ENCODE measurements around the gene FADS3.

FADS3 gene

DNA sequence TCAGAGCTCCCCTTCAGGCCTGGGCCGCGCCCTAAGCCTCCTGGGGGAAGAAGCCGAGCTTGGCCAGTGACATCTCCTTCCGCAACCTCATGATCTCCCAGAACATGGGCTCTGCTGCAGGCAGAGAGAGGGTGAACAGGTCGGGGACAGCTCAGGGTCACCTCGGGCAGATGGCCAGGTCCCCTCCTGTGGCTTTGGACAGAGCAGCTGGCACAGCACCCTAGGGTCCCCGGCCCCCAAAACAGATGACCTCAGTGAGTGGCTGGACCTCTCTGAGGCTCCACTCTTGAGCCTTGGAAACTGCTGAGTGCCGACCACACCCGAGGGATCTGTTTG, 6.9 kb upstream of the FADS3 start:
- WGBS (ENCODE audit: insufficient coverage): 91% methylated on average over 9 of the region's 9 CpGs
- Histone ChIP-seq H3K27me3 (replicated peaks in 2 of 5; ENCODE audit: control insufficient read depth in 4 of 5, insufficient read depth in 5 of 5, low read length in 4 of 5) (no peaks in the 10 kb centered on the region), H3K4me3 (ENCODE audit: control insufficient read depth in 1 of 7, extremely low read depth in 1 of 7, insufficient read depth in 4 of 7, low read depth in 2 of 7, low read length in 6 of 7) (no peak overlapping the region), H3K9me3 (ENCODE audit: control extremely low read depth in 1 of 5, control insufficient read depth in 4 of 5, insufficient read depth in 2 of 5, low read depth in 1 of 5, low read length in 4 of 5) (no peaks in the 10 kb centered on the region), H3K27ac (ENCODE audit: insufficient read depth in 1 of 2, low read depth in 1 of 2, low read length in 2 of 2, poor library complexity in 1 of 2, severe bottlenecking in 2 of 2) (no peak overlapping the region), H3K4me1 (ENCODE audit: control extremely low read depth in 1 of 4, control insufficient read depth in 4 of 4, insufficient read depth in 4 of 4, low read length in 3 of 4) (peaks cover 0 to 3% (median 0%) of the 10 kb centered on the region in 4 experiments), H3K36me3 (ENCODE audit: control insufficient read depth in 4 of 4, insufficient read depth in 4 of 4, low read length in 3 of 4) (no peaks in the 10 kb centered on the region)
- POLR2A ChIA-PET: interaction anchor here (0.8 to 1.1 kb wide), 3 partner anchors 51 to 212 kb away, joined by 3 to 4 read pairs (median 3); no protein-coding TSS in a partner anchor
- CTCF ChIA-PET: interaction anchor here (0.7 to 28.6 kb wide), 29 partner anchors 10 to 228 kb away, joined by 3 to 380 read pairs (median 9); partner anchors contain the start of genes BEST1, FTH1 and RAB3IL1
- DNase-seq: no peak

DNA sequence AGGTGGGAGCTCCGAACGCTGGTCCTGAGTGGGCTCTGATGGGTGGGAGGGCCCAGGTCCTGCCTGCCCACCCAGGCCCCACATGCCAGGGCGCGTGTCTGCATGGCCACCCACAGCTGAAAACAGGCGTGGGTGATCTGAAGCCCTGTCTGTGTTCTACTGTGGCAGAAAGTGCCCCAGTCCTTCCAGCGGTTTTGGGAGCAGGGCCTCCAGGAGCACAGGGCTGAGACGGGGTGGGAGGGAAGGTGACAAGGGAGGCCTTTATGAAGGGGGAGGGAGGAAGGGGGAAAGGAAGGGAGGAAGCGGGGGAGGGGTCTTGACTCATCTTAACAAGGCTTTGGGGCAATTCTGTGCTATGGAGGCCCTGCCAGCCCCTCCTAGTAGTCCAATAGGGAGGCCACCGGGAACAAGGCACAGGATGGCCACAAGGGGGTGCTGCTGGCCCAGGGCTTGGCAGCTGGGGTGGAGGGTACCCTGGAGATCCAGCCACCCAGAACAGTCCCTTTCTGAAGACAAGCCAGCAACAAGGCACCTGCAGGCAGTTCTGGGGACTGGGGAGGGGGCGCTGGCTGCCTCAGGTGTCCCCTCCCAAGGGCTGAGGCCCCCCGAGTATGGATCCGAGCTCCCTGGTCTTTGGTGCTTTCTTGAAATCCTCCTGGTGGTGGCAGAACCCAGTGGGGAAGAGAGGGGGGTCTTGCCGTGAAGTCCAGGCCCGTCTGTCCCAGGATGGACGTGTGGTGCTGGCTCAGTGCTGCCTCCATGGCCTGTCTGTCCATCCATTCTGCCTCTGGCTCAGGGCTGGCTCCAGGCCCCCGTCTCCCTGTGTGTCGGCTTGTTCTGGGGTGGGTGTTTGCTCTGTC, 6.3 kb upstream of the FADS3 start:
- DNase-seq: peak; percentile 71 to 86 (median 80)
- H3K27me3 ChIP-seq (replicated peaks in 2 of 5; ENCODE audit: control insufficient read depth in 4 of 5, insufficient read depth in 5 of 5, low read length in 4 of 5): peaks cover 0 to 2% (median 0%) of the 10 kb centered on the region in 5 experiments
- peaks cover 0 to 3% (median 0%) of the 10 kb centered on the region in 4 experiments for H3K4me1 ChIP-seq (ENCODE audit: control extremely low read depth in 1 of 4, control insufficient read depth in 4 of 4, insufficient read depth in 4 of 4, low read length in 3 of 4)
- POLR2A ChIA-PET: interaction anchor here (0.8 to 1.1 kb wide), 2 partner anchors 52 to 184 kb away, joined by 3 to 4 read pairs; no protein-coding TSS in a partner anchor
- H3K27ac ChIP-seq (ENCODE audit: insufficient read depth in 1 of 2, low read depth in 1 of 2, low read length in 2 of 2, poor library complexity in 1 of 2, severe bottlenecking in 2 of 2): no peak overlapping the region
- no peaks in the 10 kb centered on the region for H3K9me3 ChIP-seq (ENCODE audit: control extremely low read depth in 1 of 5, control insufficient read depth in 4 of 5, insufficient read depth in 2 of 5, low read depth in 1 of 5, low read length in 4 of 5)
- CTCF ChIA-PET: interaction anchor here (0.7 to 28.6 kb wide), 25 partner anchors 11 to 230 kb away, joined by 3 to 380 read pairs (median 10); partner anchors contain the start of genes BEST1 and FTH1
- no peaks in the 10 kb centered on the region for H3K36me3 ChIP-seq (ENCODE audit: control insufficient read depth in 4 of 4, insufficient read depth in 4 of 4, low read length in 3 of 4)
- H3K4me3 ChIP-seq (ENCODE audit: control insufficient read depth in 1 of 7, extremely low read depth in 1 of 7, insufficient read depth in 4 of 7, low read depth in 2 of 7, low read length in 6 of 7): no peak overlapping the region
- WGBS (ENCODE audit: insufficient coverage): 78% methylated on average over 14 of the region's 17 CpGs

DNA sequence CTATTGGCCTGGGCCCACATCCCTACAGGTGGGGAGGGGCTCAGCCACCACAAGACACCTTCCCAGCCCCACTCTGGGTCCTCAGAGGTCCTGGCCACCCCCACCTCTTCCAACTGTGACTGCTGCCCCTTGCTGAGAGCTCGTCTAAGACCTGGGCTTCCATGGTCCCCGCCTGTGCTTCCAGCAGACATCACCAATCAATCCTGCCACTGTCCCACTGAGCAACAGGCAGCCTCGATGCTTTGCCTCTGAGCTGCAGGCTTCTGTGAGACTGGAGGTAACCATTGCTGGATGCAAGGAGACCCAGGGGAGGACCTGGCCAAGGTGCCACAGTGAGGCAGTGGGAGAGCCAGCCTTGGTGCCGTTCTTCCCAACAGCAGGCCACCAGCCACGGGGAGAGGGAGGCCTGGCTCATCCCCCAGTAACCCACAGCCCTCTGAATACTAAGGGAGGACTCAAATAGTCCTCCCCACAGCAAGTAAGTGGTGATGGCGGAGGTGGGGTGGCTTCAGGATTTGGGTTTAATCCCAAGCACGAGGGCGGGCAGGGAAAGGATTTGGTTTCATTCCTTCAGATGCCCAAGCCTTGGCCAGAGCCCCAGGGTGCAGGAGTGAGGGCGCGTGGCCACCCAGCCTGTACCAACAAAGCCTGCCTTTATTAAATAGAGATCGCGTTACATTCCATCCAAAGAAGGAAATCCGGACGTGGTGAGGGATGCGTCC, 5.5 kb upstream of the FADS3 start:
- H3K27me3 ChIP-seq (replicated peaks in 2 of 5; ENCODE audit: control insufficient read depth in 4 of 5, insufficient read depth in 5 of 5, low read length in 4 of 5): peaks cover 0 to 2% (median 0%) of the 10 kb centered on the region in 5 experiments
- H3K36me3 ChIP-seq (ENCODE audit: control insufficient read depth in 4 of 4, insufficient read depth in 4 of 4, low read length in 3 of 4): no peaks in the 10 kb centered on the region
- H3K4me3 ChIP-seq (ENCODE audit: control insufficient read depth in 1 of 7, extremely low read depth in 1 of 7, insufficient read depth in 4 of 7, low read depth in 2 of 7, low read length in 6 of 7): no peak overlapping the region
- peaks cover 0 to 6% (median 3%) of the 10 kb centered on the region in 4 experiments for H3K4me1 ChIP-seq (ENCODE audit: control extremely low read depth in 1 of 4, control insufficient read depth in 4 of 4, insufficient read depth in 4 of 4, low read length in 3 of 4)
- ChIA-PET CTCF (interaction anchor here (0.7 to 28.6 kb wide), 16 partner anchors 12 to 230 kb away, joined by 3 to 380 read pairs (median 20); partner anchors contain the start of genes BEST1 and FTH1), POLR2A (no interaction called here)
- H3K9me3 ChIP-seq (ENCODE audit: control extremely low read depth in 1 of 5, control insufficient read depth in 4 of 5, insufficient read depth in 2 of 5, low read depth in 1 of 5, low read length in 4 of 5): no peaks in the 10 kb centered on the region
- no peak for DNase-seq
- no peak overlapping the region for H3K27ac ChIP-seq (ENCODE audit: insufficient read depth in 1 of 2, low read depth in 1 of 2, low read length in 2 of 2, poor library complexity in 1 of 2, severe bottlenecking in 2 of 2)
- WGBS (ENCODE audit: insufficient coverage): 96% methylated on average over 12 of the region's 15 CpGs

DNA sequence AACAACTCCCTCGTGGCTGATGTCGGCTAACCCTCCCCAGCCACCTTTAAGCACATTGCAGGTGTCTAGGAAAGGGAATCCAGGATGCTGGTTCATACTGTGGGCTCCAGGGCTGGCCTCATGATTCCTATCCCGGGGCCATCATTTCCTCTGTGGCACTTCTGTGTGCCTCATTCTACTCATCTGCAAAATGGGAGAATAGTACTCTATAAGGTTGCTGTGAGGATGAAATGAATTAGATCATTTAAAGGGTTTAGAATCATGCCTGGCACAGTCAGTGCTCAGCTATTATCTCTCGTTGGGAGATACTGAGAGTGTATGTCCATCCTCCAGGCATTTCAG, 4.3 kb upstream of the FADS3 start:
- Histone ChIP-seq H3K4me3 (ENCODE audit: control insufficient read depth in 1 of 7, extremely low read depth in 1 of 7, insufficient read depth in 4 of 7, low read depth in 2 of 7, low read length in 6 of 7) (no peak overlapping the region), H3K27ac (ENCODE audit: insufficient read depth in 1 of 2, low read depth in 1 of 2, low read length in 2 of 2, poor library complexity in 1 of 2, severe bottlenecking in 2 of 2) (no peak overlapping the region), H3K36me3 (ENCODE audit: control insufficient read depth in 4 of 4, insufficient read depth in 4 of 4, low read length in 3 of 4) (no peaks in the 10 kb centered on the region), H3K27me3 (replicated peaks in 2 of 5; ENCODE audit: control insufficient read depth in 4 of 5, insufficient read depth in 5 of 5, low read length in 4 of 5) (peaks cover 0 to 2% (median 0%) of the 10 kb centered on the region in 5 experiments), H3K9me3 (ENCODE audit: control extremely low read depth in 1 of 5, control insufficient read depth in 4 of 5, insufficient read depth in 2 of 5, low read depth in 1 of 5, low read length in 4 of 5) (no peaks in the 10 kb centered on the region), H3K4me1 (ENCODE audit: control extremely low read depth in 1 of 4, control insufficient read depth in 4 of 4, insufficient read depth in 4 of 4, low read length in 3 of 4) (peaks cover 0 to 13% (median 11%) of the 10 kb centered on the region in 4 experiments)
- no peak for DNase-seq
- 80% methylated on average over 3 of the region's 4 CpGs for WGBS (ENCODE audit: insufficient coverage)
- ChIA-PET CTCF (interaction anchor here (1.3 to 28.6 kb wide), 8 partner anchors 20 to 211 kb away, joined by 3 to 380 read pairs (median 114); partner anchors contain the start of genes BEST1 and FTH1), POLR2A (no interaction called here)

DNA sequence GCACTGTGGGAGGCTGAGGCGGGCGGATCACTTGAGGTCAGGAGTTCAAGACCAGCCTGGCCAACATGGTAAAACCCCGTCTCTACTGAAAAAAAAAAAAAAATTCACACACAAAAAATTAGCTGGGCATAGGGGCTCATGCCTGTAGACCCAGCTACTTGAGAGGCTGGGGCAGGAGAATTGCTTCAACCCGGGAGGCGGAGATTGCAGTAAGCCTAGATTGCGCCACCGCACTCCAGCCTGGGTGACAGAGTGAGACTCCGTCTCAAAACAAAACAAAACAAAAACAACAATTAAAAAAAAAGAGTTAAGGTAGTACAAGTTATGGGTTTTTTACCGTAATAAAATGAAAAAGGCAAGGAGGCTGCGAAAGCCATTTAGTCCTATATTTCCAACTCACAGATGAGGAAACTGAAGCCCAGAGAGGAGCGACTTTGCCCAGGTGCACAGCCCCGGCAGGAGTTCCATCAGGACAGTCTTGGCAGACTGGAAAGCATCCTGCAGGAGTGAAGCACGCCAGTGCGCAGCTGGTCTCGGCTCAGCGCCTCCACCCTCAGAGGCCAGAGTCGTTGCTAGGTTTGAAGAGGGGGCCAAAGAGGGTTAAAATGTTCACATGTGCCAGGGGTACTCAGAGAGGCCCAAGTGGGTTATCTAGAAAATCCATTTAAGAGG, 3.8 kb upstream of the FADS3 start:
- 97% methylated on average over 7 of the region's 17 CpGs for WGBS (ENCODE audit: insufficient coverage)
- no peak for DNase-seq
- Histone ChIP-seq H3K9me3 (ENCODE audit: control extremely low read depth in 1 of 5, control insufficient read depth in 4 of 5, insufficient read depth in 2 of 5, low read depth in 1 of 5, low read length in 4 of 5) (no peaks in the 10 kb centered on the region), H3K27ac (ENCODE audit: insufficient read depth in 1 of 2, low read depth in 1 of 2, low read length in 2 of 2, poor library complexity in 1 of 2, severe bottlenecking in 2 of 2) (no peak overlapping the region), H3K4me1 (ENCODE audit: control extremely low read depth in 1 of 4, control insufficient read depth in 4 of 4, insufficient read depth in 4 of 4, low read length in 3 of 4) (peaks cover 0 to 18% (median 16%) of the 10 kb centered on the region in 4 experiments), H3K27me3 (replicated peaks in 2 of 5; ENCODE audit: control insufficient read depth in 4 of 5, insufficient read depth in 5 of 5, low read length in 4 of 5) (peaks cover 0 to 2% (median 0%) of the 10 kb centered on the region in 5 experiments), H3K4me3 (ENCODE audit: control insufficient read depth in 1 of 7, extremely low read depth in 1 of 7, insufficient read depth in 4 of 7, low read depth in 2 of 7, low read length in 6 of 7) (no peak overlapping the region), H3K36me3 (ENCODE audit: control insufficient read depth in 4 of 4, insufficient read depth in 4 of 4, low read length in 3 of 4) (no peaks in the 10 kb centered on the region)
- POLR2A ChIA-PET: no interaction called here
- CTCF ChIA-PET: interaction anchor here (1.4 to 28.6 kb wide), 7 partner anchors 19 to 211 kb away, joined by 3 to 380 read pairs (median 175); partner anchors contain the start of genes BEST1 and FTH1

DNA sequence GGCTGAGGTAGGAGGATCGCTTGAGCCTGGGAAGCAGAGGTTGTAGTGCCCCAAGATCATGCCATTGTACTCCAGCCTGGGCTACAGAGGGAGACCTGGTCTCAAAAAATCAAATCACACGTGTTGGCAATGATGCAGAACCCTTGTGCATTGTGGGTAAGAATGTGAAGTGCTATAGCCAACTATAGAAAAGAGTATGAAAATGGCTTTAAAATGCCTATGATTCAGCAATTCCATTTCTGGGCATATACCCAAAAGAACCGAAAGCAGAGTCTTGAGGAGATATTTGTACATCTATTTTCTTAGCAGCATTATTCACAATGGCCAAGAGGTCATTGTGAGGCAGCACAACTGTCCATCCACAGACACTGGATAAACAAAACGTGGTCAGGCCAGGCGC, 2.6 kb upstream of the FADS3 start:
- H3K4me1 ChIP-seq (ENCODE audit: control extremely low read depth in 1 of 4, control insufficient read depth in 4 of 4, insufficient read depth in 4 of 4, low read length in 3 of 4): peaks cover 0 to 24% (median 20%) of the 10 kb centered on the region in 4 experiments
- whole genome bisulfite sequencing (ENCODE audit: insufficient coverage): 53% methylated on average over 5 of the region's 5 CpGs
- POLR2A ChIA-PET: interaction anchor here (0.6 kb wide), 1 partner anchor 285 kb away, joined by 3 read pairs; no protein-coding TSS in a partner anchor
- peak; percentile 39 to 78 (median 75) for DNase-seq
- H3K27me3 ChIP-seq (replicated peaks in 2 of 5; ENCODE audit: control insufficient read depth in 4 of 5, insufficient read depth in 5 of 5, low read length in 4 of 5): peaks cover 0 to 2% (median 0%) of the 10 kb centered on the region in 5 experiments
- H3K4me3 ChIP-seq (ENCODE audit: control insufficient read depth in 1 of 7, extremely low read depth in 1 of 7, insufficient read depth in 4 of 7, low read depth in 2 of 7, low read length in 6 of 7): no peak overlapping the region
- H3K36me3 ChIP-seq (ENCODE audit: control insufficient read depth in 4 of 4, insufficient read depth in 4 of 4, low read length in 3 of 4): no peaks in the 10 kb centered on the region
- CTCF ChIA-PET: interaction anchor here (1.3 to 28.6 kb wide), 3 partner anchors 8 to 53 kb away, joined by 3 to 344 read pairs (median 6); no protein-coding TSS in a partner anchor
- no peaks in the 10 kb centered on the region for H3K9me3 ChIP-seq (ENCODE audit: control extremely low read depth in 1 of 5, control insufficient read depth in 4 of 5, insufficient read depth in 2 of 5, low read depth in 1 of 5, low read length in 4 of 5)
- H3K27ac ChIP-seq (ENCODE audit: insufficient read depth in 1 of 2, low read depth in 1 of 2, low read length in 2 of 2, poor library complexity in 1 of 2, severe bottlenecking in 2 of 2): no peak overlapping the region
